ENCODE measurements around the gene PRSS27. TPM values are rescaled to one million over a fixed set of nuclear protein-coding genes. Genes with fewer than 3 reads are reported as not detected.
A peak's percentile ranks its signal among the peaks of the same experiment; 100 is the strongest.

Gene PRSS27
- total RNA-seq, 1 experiment from 2014 or later = 14.8 TPM

DNA sequence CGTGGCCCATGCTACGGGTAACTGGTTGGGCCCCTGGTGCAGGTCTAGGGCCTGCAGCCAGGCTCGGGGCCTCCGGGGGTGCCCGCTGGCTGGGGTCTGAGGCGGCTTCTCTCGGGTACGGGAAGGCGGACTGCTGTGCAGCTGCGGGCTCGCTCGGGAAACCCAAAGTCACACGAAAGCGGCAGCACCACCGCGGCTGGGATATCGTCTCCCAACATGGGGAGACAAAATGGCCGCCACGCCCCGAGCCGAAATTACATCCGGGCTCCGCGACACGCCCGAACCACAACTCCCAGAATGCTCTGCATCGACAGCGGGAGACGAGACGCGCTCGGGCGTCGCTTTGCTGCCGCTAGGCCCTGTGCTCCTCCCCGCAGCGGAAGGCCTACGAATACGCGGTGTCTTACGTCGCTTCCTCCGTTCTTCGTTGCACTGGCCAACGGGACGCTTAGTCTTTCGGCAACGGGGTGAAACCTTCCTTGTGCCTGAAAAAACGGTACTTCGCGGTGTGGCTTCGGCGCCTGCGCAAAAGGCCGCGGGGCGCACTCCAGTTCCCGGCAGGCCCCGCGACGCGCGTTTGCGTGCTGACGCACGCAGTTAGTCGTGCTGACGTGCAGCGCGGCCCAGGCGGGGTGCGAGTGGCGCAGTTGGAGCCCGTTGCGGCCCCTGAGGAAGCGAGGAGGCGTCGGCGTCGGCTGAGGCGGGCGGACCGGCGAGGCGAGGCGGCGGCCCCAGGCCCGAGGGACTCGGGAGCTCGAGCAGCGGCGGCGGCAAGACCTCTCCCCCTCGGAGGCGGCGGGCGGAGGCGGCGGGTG, 32.2 kb upstream of the PRSS27 start, which contains the start of gene SRRM2:
TSS of gene SRRM2 (plus strand) at position 604 of the 815 bp plus-strand sequence. CDS start 3,727 bp downstream, outside the sequence.
- Histone ChIP-seq H3K4me2 (peak within 1 kb of the TSS; percentile 100), H3K79me2 (ENCODE audit: low read depth) (peaks cover 67% of the 10 kb centered on the region), H3K27me3 (ENCODE audit: insufficient read depth, low read depth) (no peaks in the 10 kb centered on the region), H2AFZ (peak within 1 kb of the TSS; percentile 81), H3F3A (ENCODE audit: insufficient read depth, low read depth) (peaks cover 37% of the 10 kb centered on the region), H3K9me3 (ENCODE audit: insufficient read depth, low read depth) (no peaks in the 10 kb centered on the region), H3K4me1 (replicated peaks; ENCODE audit: insufficient read depth) (peaks cover 26% of the 10 kb centered on the region), H3K9me2 (ENCODE audit: insufficient read depth) (no peaks in the 10 kb centered on the region), H3K36me3 (ENCODE audit: low read depth) (peaks cover 12% of the 10 kb centered on the region; the same call in 1 of the 2 replicates), H3K27ac (peak within 1 kb of the TSS; percentile 96), H3K4me3 (peak within 1 kb of the TSS; percentile 90), H4K20me1 (ENCODE audit: insufficient read depth) (peaks cover 42% of the 10 kb centered on the region)
- DNase-seq = peak; percentile 86 to 95
- POLR2A ChIA-PET (ENCODE audit: unreplicated experiment) = interaction anchor here (0.6 to 0.7 kb wide), 2 partner anchors 109 to 131 kb away, joined by 3 read pairs; partner anchors contain the start of gene FLYWCH2
- no TSS peak for BruUV-seq (replicated peaks)
- TF ChIP-seq EZH2 (IDR thresholded peaks at IDR 0.05; ENCODE audit: low read depth) = no peak
- TF ChIP-seq, protein P1, sequence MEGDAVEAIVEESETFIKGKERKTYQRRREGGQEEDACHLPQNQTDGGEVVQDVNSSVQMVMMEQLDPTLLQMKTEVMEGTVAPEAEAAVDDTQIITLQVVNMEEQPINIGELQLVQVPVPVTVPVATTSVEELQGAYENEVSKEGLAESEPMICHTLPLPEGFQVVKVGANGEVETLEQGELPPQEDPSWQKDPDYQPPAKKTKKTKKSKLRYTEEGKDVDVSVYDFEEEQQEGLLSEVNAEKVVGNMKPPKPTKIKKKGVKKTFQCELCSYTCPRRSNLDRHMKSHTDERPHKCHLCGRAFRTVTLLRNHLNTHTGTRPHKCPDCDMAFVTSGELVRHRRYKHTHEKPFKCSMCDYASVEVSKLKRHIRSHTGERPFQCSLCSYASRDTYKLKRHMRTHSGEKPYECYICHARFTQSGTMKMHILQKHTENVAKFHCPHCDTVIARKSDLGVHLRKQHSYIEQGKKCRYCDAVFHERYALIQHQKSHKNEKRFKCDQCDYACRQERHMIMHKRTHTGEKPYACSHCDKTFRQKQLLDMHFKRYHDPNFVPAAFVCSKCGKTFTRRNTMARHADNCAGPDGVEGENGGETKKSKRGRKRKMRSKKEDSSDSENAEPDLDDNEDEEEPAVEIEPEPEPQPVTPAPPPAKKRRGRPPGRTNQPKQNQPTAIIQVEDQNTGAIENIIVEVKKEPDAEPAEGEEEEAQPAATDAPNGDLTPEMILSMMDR (conservative IDR thresholded peaks at IDR 0.05) = no peak
- intact Hi-C loops (cut with micrococcal nuclease; ENCODE audit: unreplicated experiment) = loop anchor here (1.0 to 5.0 kb wide), 2 partner anchors 31 to 70 kb away; partner anchors contain the start of gene KCTD5
- CTCF ChIA-PET = interaction anchor here (0.7 to 0.8 kb wide), 2 partner anchors 116 to 886 kb away, joined by 7 to 8 read pairs; no protein-coding TSS in a partner anchor

DNA sequence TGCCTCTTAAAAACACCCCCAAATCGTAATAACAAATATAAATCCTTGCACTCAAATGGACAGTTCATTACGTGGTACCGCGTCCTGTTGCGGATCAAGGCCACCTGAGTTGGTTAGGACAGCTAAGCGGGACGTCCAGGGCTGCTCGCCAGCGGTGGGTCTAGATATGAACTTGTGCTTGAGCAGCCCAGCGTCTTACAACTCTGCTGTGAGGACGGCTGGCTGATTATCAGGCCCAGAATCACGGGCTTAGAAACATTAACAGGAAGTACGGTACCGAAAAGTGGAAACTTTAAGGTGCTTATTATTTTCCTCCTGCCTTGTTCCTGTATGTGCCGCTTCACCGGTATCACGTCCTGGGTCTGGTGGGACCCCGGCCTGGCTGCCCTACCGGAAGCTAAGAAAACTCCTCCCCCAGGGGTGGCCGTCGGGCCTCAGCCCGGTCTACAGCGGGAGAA, 31.6 kb upstream of the PRSS27 start:
- CTCF ChIA-PET = no interaction called here
- DNase-seq = peak in 1 of 2 experiments; percentile 58
- peaks cover 11% of the 10 kb centered on the region; the same call in 1 of the 2 replicates for H3K36me3 ChIP-seq (ENCODE audit: low read depth)
- peak overlapping the region; percentile 90 for H3K4me3 ChIP-seq
- H3K4me2 ChIP-seq = peak overlapping the region; percentile 93
- TSS peak; percentile 69 for BruUV-seq (replicated peaks)
- peaks cover 26% of the 10 kb centered on the region for H3K4me1 ChIP-seq (replicated peaks; ENCODE audit: insufficient read depth)
- peaks cover 36% of the 10 kb centered on the region for H4K20me1 ChIP-seq (ENCODE audit: insufficient read depth)
- TF ChIP-seq, protein P1 (conservative IDR thresholded peaks at IDR 0.05) = no peak
- TF ChIP-seq EZH2 (IDR thresholded peaks at IDR 0.05; ENCODE audit: low read depth) = no peak
- peak overlapping the region; percentile 81 for H2AFZ ChIP-seq
- H3K27ac ChIP-seq = peak overlapping the region; percentile 96
- H3K9me3 ChIP-seq (ENCODE audit: insufficient read depth, low read depth) = no peaks in the 10 kb centered on the region
- POLR2A ChIA-PET (ENCODE audit: unreplicated experiment) = interaction anchor here (0.6 kb wide), 2 partner anchors 26 to 131 kb away, joined by 3 read pairs; partner anchors contain the start of genes ELOB and FLYWCH2
- no peaks in the 10 kb centered on the region for H3K9me2 ChIP-seq (ENCODE audit: insufficient read depth)
- no peaks in the 10 kb centered on the region for H3K27me3 ChIP-seq (ENCODE audit: insufficient read depth, low read depth)
- peaks cover 31% of the 10 kb centered on the region for H3F3A ChIP-seq (ENCODE audit: insufficient read depth, low read depth)
- peaks cover 60% of the 10 kb centered on the region for H3K79me2 ChIP-seq (ENCODE audit: low read depth)
- intact Hi-C loops (cut with micrococcal nuclease; ENCODE audit: unreplicated experiment) = loop anchor here (1.0 to 5.0 kb wide), 2 partner anchors 30 to 69 kb away; partner anchors contain the start of gene KCTD5

DNA sequence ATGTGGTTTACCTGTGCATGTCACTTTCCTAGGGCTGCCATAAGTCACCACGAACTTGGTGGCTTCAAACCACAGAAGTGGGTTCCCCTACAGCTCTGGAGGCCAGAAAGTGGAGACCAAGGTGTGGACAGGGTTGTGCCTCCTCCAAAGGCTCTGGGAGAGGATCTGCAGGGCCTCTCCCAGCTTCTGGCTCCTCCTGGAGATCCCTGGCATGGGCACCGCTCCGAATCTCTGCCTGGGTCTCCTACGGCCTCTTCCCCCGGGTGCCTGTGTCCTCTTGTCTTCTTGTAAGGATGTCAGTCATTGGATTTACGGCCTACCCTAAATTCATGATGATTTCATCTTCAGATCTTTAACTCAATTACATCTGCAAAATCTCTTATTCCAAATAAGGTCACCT, 29.9 kb upstream of the PRSS27 start:
- ChIA-PET POLR2A (ENCODE audit: unreplicated experiment) (no interaction called here), CTCF (no interaction called here)

More for the DNA sequence above, 29.9 kb upstream of the PRSS27 start:
- peaks cover 18% of the 10 kb centered on the region for H3K4me1 ChIP-seq (replicated peaks; ENCODE audit: insufficient read depth)
- no peak overlapping the region for H3K4me2 ChIP-seq
- intact Hi-C loops (cut with micrococcal nuclease; ENCODE audit: unreplicated experiment) = loop anchor here (5.0 kb wide), 1 partner anchor 68 kb away; the partner anchor contains the start of gene KCTD5
- peaks cover 44% of the 10 kb centered on the region for H3K79me2 ChIP-seq (ENCODE audit: low read depth)
- H2AFZ ChIP-seq = no peak overlapping the region
- H3K9me2 ChIP-seq (ENCODE audit: insufficient read depth) = no peaks in the 10 kb centered on the region
- H4K20me1 ChIP-seq (ENCODE audit: insufficient read depth) = peaks cover 19% of the 10 kb centered on the region
- H3K4me3 ChIP-seq = no peak overlapping the region
- no peaks in the 10 kb centered on the region for H3K27me3 ChIP-seq (ENCODE audit: insufficient read depth, low read depth)
- DNase-seq = no peak
- BruUV-seq (replicated peaks) = no TSS peak
- no peak for TF ChIP-seq EZH2 (IDR thresholded peaks at IDR 0.05; ENCODE audit: low read depth)
- TF ChIP-seq, protein P1 (conservative IDR thresholded peaks at IDR 0.05) = no peak
- H3F3A ChIP-seq (ENCODE audit: insufficient read depth, low read depth) = peaks cover 16% of the 10 kb centered on the region
- H3K9me3 ChIP-seq (ENCODE audit: insufficient read depth, low read depth) = no peaks in the 10 kb centered on the region
- H3K27ac ChIP-seq = no peak overlapping the region
- 0 out of 2 replicates have a peak, but pooled peaks cover 11% of the 10 kb centered on the region for H3K36me3 ChIP-seq (ENCODE audit: low read depth)

All from PC-9 (cell line).